Fibroblast of the aortic adventitia (primary cell): ENCODE data around the gene MRPL23. TPM values are rescaled to one million over a fixed set of nuclear protein-coding genes. Genes with fewer than 3 reads are reported as not detected.

Experiments used
- DNase-seq: peaks from one replicate; pipeline ENCODE4 v3.0.0-alpha.2; 2010; ENCODE audit warnings: low read depth
- H3K4me3 ChIP-seq: 2 replicates; pipeline ENCODE4 v1.5.1; 2011; ENCODE audit warnings: low read depth, mild to moderate bottlenecking, control low read depth, low read length, moderate library complexity
- total RNA-seq: library from RNA; depleted of rRNA; stranded (reverse); fragments of >200 nt; gene quantifications from 2 replicates; pipeline ENCODE4 v1.2.3, GENCODE V29; 2012; ENCODE audit warnings: low replicate concordance
- TF ChIP-seq, protein P1 (sequence below): IDR thresholded peaks from 2 replicates; pipeline ENCODE4 v1.5.1; 2011; ENCODE audit warnings: mild to moderate bottlenecking, low read length, control low read depth, inconsistent platforms; ENCODE audit not compliant: insufficient read depth

MRPL23 gene
- total RNA-seq, 1 donor: 84.3 TPM

DNA sequence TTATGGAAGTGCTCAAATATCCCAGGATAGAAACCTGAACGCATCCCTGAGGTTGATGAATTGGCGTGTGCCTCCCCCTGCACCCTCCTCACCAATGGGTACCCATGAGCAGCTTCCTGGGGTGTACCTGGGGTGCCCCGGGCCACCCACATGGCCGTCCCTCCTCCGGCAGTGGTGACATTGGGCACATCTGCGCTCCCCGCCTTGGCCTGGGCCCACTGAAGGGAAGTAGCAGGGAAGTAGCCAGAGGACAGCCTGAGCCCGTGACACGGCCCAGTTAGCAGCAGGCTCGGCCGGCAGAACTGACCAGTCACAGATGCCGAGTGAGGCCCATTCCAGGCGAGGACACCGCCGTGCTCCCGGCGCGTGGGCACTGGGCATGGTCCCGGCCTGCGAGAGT lies 16.7 kb downstream of the MRPL23 start:
- no peak overlapping the region for H3K4me3 ChIP-seq
- DNase-seq: no peak
- TF ChIP-seq, protein P1, sequence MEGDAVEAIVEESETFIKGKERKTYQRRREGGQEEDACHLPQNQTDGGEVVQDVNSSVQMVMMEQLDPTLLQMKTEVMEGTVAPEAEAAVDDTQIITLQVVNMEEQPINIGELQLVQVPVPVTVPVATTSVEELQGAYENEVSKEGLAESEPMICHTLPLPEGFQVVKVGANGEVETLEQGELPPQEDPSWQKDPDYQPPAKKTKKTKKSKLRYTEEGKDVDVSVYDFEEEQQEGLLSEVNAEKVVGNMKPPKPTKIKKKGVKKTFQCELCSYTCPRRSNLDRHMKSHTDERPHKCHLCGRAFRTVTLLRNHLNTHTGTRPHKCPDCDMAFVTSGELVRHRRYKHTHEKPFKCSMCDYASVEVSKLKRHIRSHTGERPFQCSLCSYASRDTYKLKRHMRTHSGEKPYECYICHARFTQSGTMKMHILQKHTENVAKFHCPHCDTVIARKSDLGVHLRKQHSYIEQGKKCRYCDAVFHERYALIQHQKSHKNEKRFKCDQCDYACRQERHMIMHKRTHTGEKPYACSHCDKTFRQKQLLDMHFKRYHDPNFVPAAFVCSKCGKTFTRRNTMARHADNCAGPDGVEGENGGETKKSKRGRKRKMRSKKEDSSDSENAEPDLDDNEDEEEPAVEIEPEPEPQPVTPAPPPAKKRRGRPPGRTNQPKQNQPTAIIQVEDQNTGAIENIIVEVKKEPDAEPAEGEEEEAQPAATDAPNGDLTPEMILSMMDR: no peak

DNA sequence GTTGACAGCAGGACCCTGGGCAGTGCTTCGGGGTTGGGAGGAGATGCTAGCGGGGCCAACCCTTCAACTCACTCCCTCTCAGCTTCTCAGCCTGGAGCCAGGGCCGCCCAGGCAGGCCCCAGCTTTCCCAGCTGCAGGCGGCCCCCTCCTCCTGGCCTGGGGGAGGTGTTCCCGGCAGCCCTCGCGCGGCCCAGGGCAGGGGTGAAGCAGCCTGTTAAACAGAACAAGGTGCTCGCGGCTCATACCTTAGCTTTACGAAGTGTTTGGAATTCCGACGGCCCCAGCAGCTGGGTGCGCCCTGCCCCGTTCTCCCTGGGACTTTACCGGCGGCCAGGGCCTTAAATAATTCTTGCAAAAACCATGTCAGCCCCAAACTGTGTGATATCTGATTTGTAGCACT lies 17.2 kb downstream of the MRPL23 start:
- TF ChIP-seq, protein P1: no peak
- no peak for DNase-seq
- no peak overlapping the region for H3K4me3 ChIP-seq

DNA sequence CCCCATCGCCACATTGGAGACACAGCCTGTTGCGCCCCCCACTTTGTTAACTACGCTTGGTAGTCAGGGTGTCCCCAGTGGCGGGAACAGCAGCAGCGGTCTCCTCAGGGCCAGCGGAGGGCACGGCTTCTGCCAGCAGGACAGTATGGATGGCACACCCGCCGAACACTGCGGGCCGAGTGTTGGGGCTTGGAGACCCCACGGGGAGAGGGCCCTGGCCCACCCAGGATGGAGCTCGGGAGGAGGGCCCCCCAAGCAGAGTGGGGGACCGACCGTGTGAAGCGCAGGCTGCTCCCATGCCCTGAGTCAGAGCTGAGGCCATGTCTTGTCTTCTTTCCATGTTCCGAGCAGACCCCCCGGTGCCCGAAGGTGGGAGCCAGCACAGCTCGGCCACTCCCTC lies 17.8 kb downstream of the MRPL23 start:
- TF ChIP-seq, protein P1: no peak
- no peak for DNase-seq
- H3K4me3 ChIP-seq: no peak overlapping the region

DNA sequence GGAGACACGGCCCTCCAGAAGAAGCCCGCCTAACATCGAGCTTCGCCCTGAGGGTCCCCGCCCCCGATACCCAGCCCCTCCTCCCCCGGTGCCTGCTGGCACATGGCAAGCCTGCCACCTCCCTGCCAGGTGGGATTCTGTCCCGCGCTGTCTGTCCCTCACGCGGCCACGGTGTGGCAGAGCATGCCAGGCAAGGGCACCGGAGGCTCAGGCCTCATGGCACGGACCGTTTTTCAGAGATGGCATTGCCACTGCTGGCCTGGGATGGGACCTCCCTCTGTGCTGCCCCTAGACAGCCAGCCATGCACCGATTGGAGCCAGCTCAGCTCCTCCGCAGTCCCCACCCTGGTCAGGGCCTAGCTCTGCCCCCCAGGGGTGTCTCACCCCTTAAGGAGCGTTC lies 19.4 kb downstream of the MRPL23 start:
- DNase-seq: no peak
- TF ChIP-seq, protein P1: no peak
- no peak overlapping the region for H3K4me3 ChIP-seq

DNA sequence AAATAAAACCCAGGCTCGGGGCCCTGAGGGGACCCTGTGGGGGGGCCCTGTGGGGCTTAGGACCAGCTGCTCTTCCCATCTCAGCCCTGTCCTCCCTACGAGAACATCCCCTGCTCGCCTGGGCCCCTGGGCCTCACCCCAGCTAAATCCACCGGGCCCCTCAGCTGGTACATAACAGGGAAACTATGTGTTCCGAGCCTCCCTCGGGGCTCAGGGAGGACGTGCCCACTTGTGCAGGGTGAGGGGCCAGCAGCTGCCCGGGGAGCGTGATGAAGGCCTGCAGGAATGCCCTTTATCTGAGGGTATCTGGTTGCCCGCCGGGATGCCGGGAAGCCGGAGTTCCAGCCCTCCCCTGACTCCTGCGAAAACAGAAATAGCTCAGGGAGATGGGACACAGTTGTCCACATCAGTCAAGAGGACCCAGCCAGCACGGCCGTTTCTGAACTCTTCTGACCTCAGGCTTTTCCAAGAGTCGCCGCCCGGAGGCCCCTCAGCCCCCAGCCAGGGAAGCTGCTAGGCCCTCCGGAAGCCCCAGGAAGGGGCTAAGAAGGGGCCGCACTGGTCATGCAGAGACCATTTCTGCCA lies 20.6 kb downstream of the MRPL23 start:
- no peak overlapping the region for H3K4me3 ChIP-seq
- TF ChIP-seq, protein P1: no peak
- no peak for DNase-seq

DNA sequence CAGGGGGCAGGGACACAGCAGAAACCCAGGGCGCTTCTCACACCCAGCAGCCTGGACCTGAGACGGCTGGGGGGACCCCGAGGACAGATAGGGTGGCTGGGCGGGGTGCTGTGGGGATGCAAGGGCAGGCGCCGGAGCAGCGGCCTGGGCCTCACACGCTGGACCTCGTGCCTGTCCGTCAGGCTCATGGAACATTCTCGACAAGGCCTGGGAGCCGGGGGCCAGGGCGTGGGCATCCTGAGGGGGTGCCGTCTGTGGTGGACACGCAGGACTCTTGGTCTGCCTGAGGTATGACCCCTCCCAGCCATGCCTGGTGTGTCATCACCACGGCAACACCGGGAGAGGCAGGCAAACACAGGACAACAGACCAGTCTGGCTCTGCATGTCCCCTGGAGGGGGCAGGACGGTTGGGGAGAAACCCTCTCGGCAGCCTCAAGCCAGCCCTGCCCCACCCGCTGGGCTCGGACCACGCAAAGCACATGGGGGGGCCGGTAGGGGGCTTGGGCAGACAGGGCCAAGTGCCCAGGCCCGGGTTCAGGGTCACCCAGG lies 21.4 kb downstream of the MRPL23 start:
- TF ChIP-seq, protein P1: no peak
- H3K4me3 ChIP-seq: no peak overlapping the region
- no peak for DNase-seq

DNA sequence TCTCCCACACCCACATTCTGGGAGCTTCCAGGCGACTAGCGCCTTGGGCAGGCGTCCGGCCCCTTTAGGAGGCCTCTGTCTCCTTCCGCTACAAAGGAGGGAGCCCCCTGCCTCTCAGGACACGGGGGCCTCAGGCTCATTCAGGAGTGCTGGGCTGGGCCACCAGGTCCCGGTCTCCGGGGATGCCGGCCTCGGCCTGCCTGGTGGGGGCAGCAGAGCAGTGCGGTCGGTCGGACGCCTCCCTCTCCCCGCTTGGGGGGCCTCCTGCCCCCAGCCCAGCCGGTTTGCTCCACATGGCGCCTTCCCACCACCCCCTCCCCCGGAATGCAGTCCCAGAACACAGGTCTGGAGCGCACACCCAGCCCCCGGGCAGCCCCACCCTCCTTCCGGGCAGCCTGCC lies 21.9 kb downstream of the MRPL23 start:
- H3K4me3 ChIP-seq: no peak overlapping the region
- TF ChIP-seq, protein P1: no peak
- no peak for DNase-seq
